Esophagus muscularis mucosa (tissue), 4 donors: ENCODE results near the gene TRIM25. TPM values are rescaled to one million over a fixed set of nuclear protein-coding genes. Genes with fewer than 3 reads are reported as not detected.

Experiments
- DNase-seq: peaks from one replicate; pipeline ENCODE4 v3.0.0-alpha.2; 2017; ENCODE audit errors: extremely low spot score
- H3K27ac ChIP-seq, 4 donors: fragments of 200-600 bp; sonication (generic); replicated peaks in 1 of 4; 1 replicate in 3 of 4; 2 replicates in 1 of 4; pipeline ENCODE4 v1.5.1; 2016 to 2019; ENCODE audit warnings: mild to moderate bottlenecking in 1 of 4
- H3K27me3 ChIP-seq, 4 donors: fragments of 200-600 bp; sonication (generic); one replicate each; pipeline versions ENCODE4 v1.5.1 to v1.6.0; 2016 to 2019
- H3K36me3 ChIP-seq, 4 donors: fragments of 200-600 bp; sonication (generic); one replicate each; pipeline ENCODE4 v1.5.1; 2016 to 2019
- H3K4me1 ChIP-seq, 4 donors: fragments of 200-600 bp; sonication (generic); one replicate each; pipeline ENCODE4 v1.5.1; 2016 to 2019
- H3K4me3 ChIP-seq, 4 donors: fragments of 200-600 bp; sonication (generic); 1 replicate in 2 of 4; 2 replicates in 2 of 4; pipeline ENCODE4 v1.5.1; 2016 to 2019; ENCODE audit warnings: mild to moderate bottlenecking in 4 of 4, moderate library complexity in 1 of 4
- H3K9me3 ChIP-seq, 4 donors: fragments of 200-600 bp; sonication (generic); 1 replicate in 3 of 4; 2 replicates in 1 of 4; pipeline ENCODE4 v1.5.1; 2016 to 2019
- CTCF ChIP-seq, 3 experiments: fragments of 200-600 bp in 2 of 3; fragments of 450-650 bp in 1 of 3; sonication (generic) in 2 of 3; IDR thresholded peaks; one replicate each; pipeline ENCODE4 v1.5.1; 2017 to 2019; ENCODE audit warnings: antibody characterized with exemption in 3 of 3, mild to moderate bottlenecking in 2 of 3, moderate library complexity in 1 of 3
- EP300 ChIP-seq: sonication (generic); formaldehyde crosslinking; IDR thresholded peaks from one replicate; pipeline ENCODE4 v1.6.1; 2017; ENCODE audit warnings: antibody characterized with exemption
- POLR2A ChIP-seq: fragments of 450-650 bp; IDR thresholded peaks from one replicate; pipeline ENCODE4 v1.6.1; 2017; ENCODE audit warnings: antibody characterized with exemption, moderate library complexity, mild to moderate bottlenecking, low read depth
- POLR2AphosphoS5 ChIP-seq, 2 donors: sonication (generic); formaldehyde crosslinking; IDR thresholded peaks; one replicate each; pipeline ENCODE4 v1.6.1; 2017; ENCODE audit warnings: antibody characterized with exemption in 2 of 2
- WGBS: methylation state at CpG from one replicate; pipeline ENCODE4 v1.1.5; 2018; 5-methylcytosine and 5-hydroxymethylcytosine counted together
- intact Hi-C: fragments of 100-400 bp; cut with DNase I; formaldehyde crosslinking; loops from one replicate; pipeline ENCODE4 v1.15.1; 2023
- total RNA-seq, 4 donors: library from RNA; depleted of rRNA; stranded (reverse); fragments of >200 nt; gene quantifications; one replicate each; pipeline versions ENCODE4 v1.1.0 to v1.2.1, GENCODE V29; 2016

Gene TRIM25
- total RNA-seq, 4 donors from 2014 or later: 13.9 to 19.9 (median 16.6) TPM

GRCh38 chr17:56894859-56895455 is 18.9 kb downstream of the TRIM25 start:
- DNase-seq: no peak
- 94% methylated on average over 20 of the region's 20 CpGs for WGBS
- H3K27me3 ChIP-seq: no peaks in the 10 kb centered on the region
- no peak overlapping the region for H3K27ac ChIP-seq
- H3K4me3 ChIP-seq: no peak overlapping the region
- TF ChIP-seq POLR2A: no peak
- TF ChIP-seq CTCF (IDR thresholded peaks at IDR 0.05): no peak
- TF ChIP-seq EP300: no peak
- TF ChIP-seq POLR2AphosphoS5 (IDR thresholded peaks at IDR 0.05): no peak
- no peaks in the 10 kb centered on the region for H3K9me3 ChIP-seq
- peaks cover 54 to 100% (median 99%) of the 10 kb centered on the region in 4 donors for H3K36me3 ChIP-seq
- intact Hi-C loops: loop anchor here (5.0 kb wide), 1 partner anchor 42 kb away; no protein-coding TSS in a partner anchor
- peaks cover 0 to 4% (median 0%) of the 10 kb centered on the region in 4 donors for H3K4me1 ChIP-seq

- Histone ChIP-seq H3K9me3 (peaks cover 0 to under 1% (median 0%) of the 10 kb centered on the region in 4 donors), H3K27me3 (no peaks in the 10 kb centered on the region), H3K4me3 (no peak overlapping the region), H3K36me3 (peaks cover 52 to 100% (median 92%) of the 10 kb centered on the region in 4 donors), H3K27ac (no peak overlapping the region), H3K4me1 (peaks cover 0 to 4% (median 0%) of the 10 kb centered on the region in 4 donors)
- no peak for DNase-seq
- intact Hi-C loops: loop anchor here (5.0 kb wide), 1 partner anchor 44 kb away; no protein-coding TSS in a partner anchor
- WGBS: 83% methylated on average over 7 of the region's 7 CpGs
- TF ChIP-seq POLR2AphosphoS5 (IDR thresholded peaks at IDR 0.05): no peak
- TF ChIP-seq POLR2A: no peak
- no peak for TF ChIP-seq EP300
- no peak for TF ChIP-seq CTCF (IDR thresholded peaks at IDR 0.05)
Measured at GRCh38 chr17:56893503-56893902, 20.3 kb downstream of the TRIM25 start.

GRCh38 chr17:56892333-56892732 is 21.5 kb downstream of the TRIM25 start:
- TF ChIP-seq EP300 (no peak), POLR2AphosphoS5 (IDR thresholded peaks at IDR 0.05) (no peak), POLR2A (no peak), CTCF (IDR thresholded peaks at IDR 0.05) (no peak)
- Histone ChIP-seq H3K27ac (no peak overlapping the region), H3K4me1 (peaks cover 0 to 4% (median 0%) of the 10 kb centered on the region in 4 donors), H3K9me3 (peaks cover 0 to 10% (median 5%) of the 10 kb centered on the region in 4 donors), H3K4me3 (no peak overlapping the region), H3K27me3 (no peaks in the 10 kb centered on the region), H3K36me3 (peaks cover 55 to 100% (median 89%) of the 10 kb centered on the region in 4 donors)
- intact Hi-C loops: loop anchor here (5.0 kb wide), 1 partner anchor 45 kb away; no protein-coding TSS in a partner anchor
- DNase-seq: no peak
- WGBS: 96% methylated on average over 1 of the region's 1 CpG

DNA sequence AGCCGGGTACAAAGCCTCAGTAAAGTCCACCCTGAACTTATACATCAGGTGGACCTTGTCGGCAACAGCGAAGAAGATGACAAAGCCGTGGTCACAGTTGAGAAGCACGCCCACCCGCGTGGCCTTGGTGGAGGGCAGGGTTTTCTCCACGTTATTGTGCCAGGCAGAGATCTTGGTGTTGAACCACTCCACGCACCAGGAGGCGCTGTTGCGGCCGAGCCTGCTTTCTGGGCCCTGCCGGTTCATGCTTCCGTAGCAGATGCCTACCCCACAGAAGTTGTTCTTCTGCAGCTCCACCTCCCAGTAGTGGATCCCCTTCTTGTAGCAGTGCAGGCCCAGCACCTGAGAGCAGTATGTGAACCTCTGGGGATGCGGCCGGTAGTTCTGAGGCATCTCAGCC is 22.1 kb downstream of the TRIM25 start:
- 100% methylated on average over 2 of the region's 16 CpGs for WGBS
- H3K27ac ChIP-seq: no peak overlapping the region
- H3K4me3 ChIP-seq: no peak overlapping the region
- H3K36me3 ChIP-seq: peaks cover 57 to 97% (median 87%) of the 10 kb centered on the region in 4 donors
- no peaks in the 10 kb centered on the region for H3K27me3 ChIP-seq
- DNase-seq: no peak
- intact Hi-C loops: loop anchor here (5.0 kb wide), 1 partner anchor 46 kb away; no protein-coding TSS in a partner anchor
- TF ChIP-seq CTCF (IDR thresholded peaks at IDR 0.05) (peak; percentile 46 to 59 (median 48)), POLR2AphosphoS5 (IDR thresholded peaks at IDR 0.05) (no peak)
- H3K9me3 ChIP-seq: peaks cover 0 to 10% (median 5%) of the 10 kb centered on the region in 4 donors
- peaks cover 0 to 4% (median 0%) of the 10 kb centered on the region in 4 donors for H3K4me1 ChIP-seq
